Stimulated activated CD8-positive, alpha-beta memory T cell treated with anti-CD3 and anti-CD28 coated beads, Interleukin-2, amount 100 ng/mL, for 48 hours (primary cell): ENCODE measurements around the gene GPHA2.
A peak's percentile ranks its signal among the peaks of the same experiment; 100 is the strongest.

Experiments
- DNase-seq, 2 donors: peaks; one replicate each; pipeline ENCODE4 v3.0.0-alpha.2; 2020; ENCODE audit warnings: low read depth in 2 of 2

The GPHA2 gene

GRCh38 chr11:64891215-64891848, 44.4 kb downstream of the GPHA2 start:
- no peak for DNase-seq

- no peak for DNase-seq
Measured at GRCh38 chr11:64890522-64890939, 45.2 kb downstream of the GPHA2 start.

GRCh38 chr11:64888729-64889511, 46.8 kb downstream of the GPHA2 start:
- DNase-seq = no peak

GRCh38 chr11:64888406-64888728, 47.3 kb downstream of the GPHA2 start:
- DNase-seq = no peak

GRCh38 chr11:64887757-64888405, 47.8 kb downstream of the GPHA2 start:
- DNase-seq = peak; percentile 81 to 83

- no peak for DNase-seq
Measured at GRCh38 chr11:64887234-64887756, 48.4 kb downstream of the GPHA2 start.

GRCh38 chr11:64885367-64886286, 50.1 kb downstream of the GPHA2 start:
- no peak for DNase-seq
